GM23248 (cell line): Measurements from ENCODE around the gene GNL3. TPM values are rescaled to one million over a fixed set of nuclear protein-coding genes. Genes with fewer than 3 reads are reported as not detected.

Experiments
- DNase-seq: peaks from one replicate; pipeline ENCODE4 v3.0.0-alpha.2; 2015
- H2AFZ ChIP-seq: fragments of 200-600 bp; sonication (generic); 2 replicates; pipeline ENCODE4 v1.6.1; 2016; ENCODE audit warnings: antibody characterized with exemption
- H3F3A ChIP-seq: fragments of 200-600 bp; sonication (generic); 2 replicates; pipeline ENCODE4 v1.6.1; 2016; ENCODE audit warnings: mild to moderate bottlenecking, antibody characterized with exemption, mixed run types; ENCODE audit not compliant: insufficient read depth
- H3K27ac ChIP-seq: fragments of 200-600 bp; sonication (generic); 2 replicates; pipeline ENCODE4 v1.5.1; 2016; ENCODE audit warnings: mild to moderate bottlenecking
- H3K27me3 ChIP-seq: fragments of 200-600 bp; sonication (generic); replicated peaks from 2 replicates; pipeline ENCODE4 v1.6.1; 2016; ENCODE audit warnings: mild to moderate bottlenecking; ENCODE audit not compliant: insufficient read depth
- H3K36me3 ChIP-seq: fragments of 200-600 bp; sonication (generic); 2 replicates; pipeline ENCODE4 v1.6.1; 2016; ENCODE audit warnings: low read depth, mild to moderate bottlenecking
- H3K4me1 ChIP-seq: fragments of 200-600 bp; sonication (generic); 2 replicates; pipeline ENCODE4 v1.6.1; 2016; ENCODE audit warnings: mild to moderate bottlenecking; ENCODE audit not compliant: insufficient read depth
- H3K4me2 ChIP-seq: fragments of 200-600 bp; sonication (generic); one replicate; pipeline ENCODE4 v1.6.1; 2016; ENCODE audit warnings: mild to moderate bottlenecking; ENCODE audit not compliant: unreplicated experiment
- H3K4me3 ChIP-seq: fragments of 200-600 bp; sonication (generic); 2 replicates; pipeline ENCODE4 v1.5.1; 2016; ENCODE audit warnings: mild to moderate bottlenecking
- H3K79me2 ChIP-seq: fragments of 200-600 bp; sonication (generic); 2 replicates; pipeline ENCODE4 v1.6.1; 2016; ENCODE audit warnings: mild to moderate bottlenecking; ENCODE audit not compliant: insufficient read depth
- H3K9ac ChIP-seq: fragments of 200-600 bp; sonication (generic); 2 replicates; pipeline ENCODE4 v1.6.1; 2016; ENCODE audit warnings: mild to moderate bottlenecking
- H3K9me2 ChIP-seq: fragments of 200-600 bp; sonication (generic); 2 replicates; pipeline ENCODE4 v1.6.1; 2016; ENCODE audit warnings: mixed run types, mild to moderate bottlenecking, moderate library complexity; ENCODE audit not compliant: insufficient read depth
- H3K9me3 ChIP-seq: fragments of 200-600 bp; sonication (generic); one replicate; pipeline ENCODE4 v1.6.1; 2017; ENCODE audit warnings: low read depth
- H4K20me1 ChIP-seq: fragments of 200-600 bp; sonication (generic); 2 replicates; pipeline ENCODE4 v1.6.0; 2016; ENCODE audit not compliant: insufficient read depth
- EZH2 ChIP-seq: fragments of 200-600 bp; sonication (generic); IDR thresholded peaks from 2 replicates; pipeline ENCODE4 v1.6.1; 2018; ENCODE audit warnings: antibody characterized with exemption, mild to moderate bottlenecking; ENCODE audit not compliant: insufficient read depth, poor library complexity, severe bottlenecking
- EZH2phosphoT487 ChIP-seq: fragments of 200-600 bp; sonication (generic); IDR thresholded peaks from 2 replicates; pipeline ENCODE4 v1.6.1; 2018; ENCODE audit warnings: antibody characterized with exemption, moderate library complexity, mild to moderate bottlenecking, low read depth; ENCODE audit not compliant: insufficient read depth
- WGBS, 2 experiments: methylation state at CpG; one replicate each; pipeline ENCODE4 v1.1.6; 2015 to 2017; ENCODE audit warnings: low lambda C conversion rate in 2 of 2, low coverage in 1 of 2; ENCODE audit errors: missing lambda C conversion rate in 2 of 2; 5-methylcytosine and 5-hydroxymethylcytosine counted together
- in situ Hi-C: fragments of 300-500 bp; cut with MboI; formaldehyde crosslinking; loops from 2 replicates; pipeline ENCODE4 v1.15.0; 2020
- polyA plus RNA-seq: library from polyadenylated mRNA; unstranded; fragments of >200 nt; fragmentation: Nextera tagmentation; extraction: Ambion mirVana; gene quantifications from 2 replicates; pipeline ENCODE4 v1.2.1, GENCODE V29; 2016
- total RNA-seq: library from RNA; depleted of rRNA; stranded (reverse); fragments of >200 nt; shearing (Covaris generic); gene quantifications from 2 replicates; pipeline ENCODE4 v1.2.3, GENCODE V29; 2014

The GNL3 gene
- total and polyA plus RNA-seq, 2 experiments from 2014 or later = 98.8 to 108 TPM

DNA sequence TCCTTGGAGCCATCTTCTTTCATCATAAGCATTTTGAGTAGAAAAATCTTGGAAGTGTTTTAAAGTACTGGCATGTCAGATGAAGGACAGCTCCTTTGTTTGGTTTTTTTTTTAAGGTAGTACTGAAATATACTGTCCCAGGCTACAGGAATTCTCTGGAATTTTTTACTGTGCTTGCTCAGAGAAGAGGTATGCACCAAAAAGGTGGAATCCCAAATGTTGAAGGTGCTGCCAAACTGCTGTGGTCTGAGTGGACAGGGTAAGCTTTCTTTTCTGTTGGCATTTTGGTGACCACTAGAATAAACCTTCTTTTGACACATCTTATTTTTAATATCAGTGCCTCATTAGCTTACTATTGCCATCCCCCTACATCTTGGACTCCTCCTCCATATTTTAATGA lies 7.2 kb downstream of the GNL3 start:
- Histone ChIP-seq H3K27ac (peak overlapping the region; percentile 29; the same call in 1 of the 2 replicates), H3K79me2 (peaks cover 78% of the 10 kb centered on the region), H3K4me1 (peaks cover 22% of the 10 kb centered on the region), H4K20me1 (no peaks in the 10 kb centered on the region), H3F3A (peaks cover 96% of the 10 kb centered on the region), H3K9ac (no peak overlapping the region), H3K27me3 (no peaks in the 10 kb centered on the region), H3K4me2 (no peak overlapping the region), H3K9me2 (no peaks in the 10 kb centered on the region), H3K36me3 (peaks cover 96% of the 10 kb centered on the region), H3K4me3 (no peak overlapping the region), H2AFZ (no peak overlapping the region), H3K9me3 (no peaks in the 10 kb centered on the region)
- no peak for DNase-seq
- no peak for TF ChIP-seq EZH2phosphoT487
- TF ChIP-seq EZH2 = no peak
- in situ Hi-C loops = no loop called here

DNA sequence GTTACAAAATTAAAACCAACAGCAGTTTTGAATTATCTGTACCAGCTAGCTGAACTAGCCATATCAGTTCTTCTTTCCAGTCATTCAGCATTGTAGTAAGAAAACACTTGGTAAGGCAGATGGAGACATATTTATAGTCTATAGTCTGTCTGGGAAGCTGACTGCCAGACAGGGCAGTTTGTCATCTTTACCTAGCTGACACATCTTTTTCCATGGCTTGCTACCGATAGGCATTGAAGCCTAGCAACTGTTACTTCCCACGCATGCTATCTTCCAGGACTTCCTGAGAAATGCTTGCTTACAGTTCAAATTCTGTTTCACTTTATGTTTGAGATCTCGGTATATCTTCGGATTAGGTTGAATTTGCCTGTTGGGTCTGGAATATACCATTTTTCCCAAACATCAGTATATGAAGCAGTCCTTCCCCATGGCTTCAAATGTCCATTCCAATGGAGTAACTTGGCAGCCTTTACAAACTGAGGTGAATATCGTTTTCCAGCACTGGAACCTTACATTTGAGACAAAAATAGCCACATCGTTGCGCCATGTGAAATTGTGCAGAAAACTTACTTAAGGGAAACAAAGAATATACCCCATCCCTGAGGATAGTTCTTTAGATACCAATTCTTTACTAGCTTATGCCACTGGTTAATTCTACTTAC lies 8.8 kb downstream of the GNL3 start:
- in situ Hi-C loops = no loop called here
- Histone ChIP-seq H3K9ac (no peak overlapping the region), H3K4me1 (peaks cover 19% of the 10 kb centered on the region), H4K20me1 (no peaks in the 10 kb centered on the region), H3K4me3 (no peak overlapping the region), H3K79me2 (peaks cover 78% of the 10 kb centered on the region), H3K27me3 (no peaks in the 10 kb centered on the region), H3K4me2 (no peak overlapping the region), H3K9me3 (no peaks in the 10 kb centered on the region), H3F3A (peaks cover 95% of the 10 kb centered on the region), H3K36me3 (peaks cover 91% of the 10 kb centered on the region), H3K27ac (peak overlapping the region; percentile 24), H2AFZ (no peak overlapping the region), H3K9me2 (no peaks in the 10 kb centered on the region)
- 67 to 71% methylated on average over 7 of the region's 7 CpGs for WGBS, 2 experiments
- DNase-seq = no peak
- TF ChIP-seq EZH2 (no peak), EZH2phosphoT487 (no peak)

DNA sequence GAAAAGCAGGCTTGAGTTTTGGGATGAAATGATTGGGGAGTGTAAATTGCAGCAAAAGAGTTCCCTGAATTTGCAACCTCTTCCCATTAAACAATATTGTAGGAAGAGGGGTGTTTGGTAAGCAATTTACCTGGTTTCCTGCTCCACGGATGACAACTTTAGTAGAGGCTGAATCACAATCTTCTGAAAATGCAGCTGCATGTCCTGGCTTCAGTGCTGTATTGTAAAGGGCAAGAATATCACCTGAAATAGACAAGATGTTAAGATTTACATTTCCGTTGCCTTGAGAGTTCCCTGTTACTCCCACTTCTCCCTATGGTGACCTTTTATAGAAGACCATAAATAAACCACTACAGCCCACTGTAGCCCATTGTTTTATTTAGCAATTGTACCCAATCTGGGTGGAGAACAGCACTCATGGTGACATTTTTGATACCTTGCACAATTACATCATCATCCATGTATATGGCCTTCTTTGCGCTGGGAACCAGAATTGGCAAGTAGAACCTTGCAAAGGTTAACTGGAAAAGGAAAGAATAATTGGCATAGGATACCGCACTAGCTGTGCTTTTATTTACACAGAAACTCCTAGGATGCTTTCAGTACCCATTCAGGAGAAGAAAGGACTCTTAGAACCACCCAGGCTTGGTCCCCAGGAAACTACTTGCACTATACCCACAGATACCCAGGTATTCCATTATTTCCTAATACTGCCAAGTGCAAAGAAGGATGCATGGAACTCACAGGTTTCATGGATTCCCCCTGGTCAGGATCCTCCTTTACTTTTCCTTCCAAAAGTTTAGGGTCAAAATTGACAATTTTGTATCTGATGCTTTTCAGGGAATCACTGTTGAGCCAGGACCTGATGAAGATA lies 10.2 kb downstream of the GNL3 start:
- H3K36me3 ChIP-seq = peaks cover 81% of the 10 kb centered on the region
- no peaks in the 10 kb centered on the region for H3K27me3 ChIP-seq
- in situ Hi-C loops = no loop called here
- peaks cover 78% of the 10 kb centered on the region for H3K79me2 ChIP-seq
- no peak for DNase-seq
- H4K20me1 ChIP-seq = no peaks in the 10 kb centered on the region
- no peak overlapping the region for H3K4me3 ChIP-seq
- 78 to 80% methylated on average over 4 of the region's 4 CpGs for WGBS, 2 experiments
- no peak for TF ChIP-seq EZH2
- TF ChIP-seq EZH2phosphoT487 = no peak
- no peak overlapping the region for H2AFZ ChIP-seq
- peaks cover 88% of the 10 kb centered on the region for H3F3A ChIP-seq
- peaks cover 19% of the 10 kb centered on the region for H3K4me1 ChIP-seq
- H3K9me3 ChIP-seq = no peaks in the 10 kb centered on the region
- H3K9me2 ChIP-seq = no peaks in the 10 kb centered on the region
- H3K27ac ChIP-seq = peak overlapping the region; percentile 41
- no peak overlapping the region for H3K9ac ChIP-seq
- no peak overlapping the region for H3K4me2 ChIP-seq

DNA sequence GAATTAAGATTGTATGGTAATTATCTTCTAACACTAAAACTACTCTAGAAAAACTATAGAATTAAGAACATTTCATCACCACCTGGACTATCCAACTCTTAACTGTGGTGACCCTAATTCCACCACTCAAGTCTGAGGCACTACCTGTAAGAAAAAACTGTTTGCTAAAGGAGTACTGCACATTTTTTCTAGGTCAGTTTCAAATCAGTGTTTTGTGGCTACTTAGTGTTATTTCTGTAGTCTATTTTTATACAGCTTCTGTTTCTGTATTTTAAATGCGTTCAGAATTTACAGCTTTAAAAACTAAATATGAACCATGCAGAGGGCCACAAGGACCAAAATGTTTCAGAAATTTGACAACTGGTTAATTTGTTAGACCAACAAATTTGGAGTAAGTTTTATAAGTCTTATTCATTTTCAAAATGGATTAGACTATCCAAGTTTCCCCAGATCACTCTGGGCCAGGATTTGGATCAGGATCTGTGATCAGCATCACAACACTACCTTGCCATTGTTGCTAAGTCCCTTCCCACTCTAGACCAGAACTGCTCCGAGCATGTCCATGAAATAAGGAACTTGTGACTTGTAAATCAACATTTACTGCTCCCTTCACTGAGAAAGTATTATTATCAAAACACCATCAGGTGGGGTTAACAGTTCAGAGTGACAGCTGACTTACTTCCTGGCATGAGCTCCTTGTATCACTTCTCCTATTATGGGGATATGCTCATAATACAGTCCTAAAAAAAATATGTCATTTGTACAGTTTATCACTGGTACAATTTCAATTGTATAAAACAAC lies 11.2 kb downstream of the GNL3 start:
- H3K27ac ChIP-seq = peak overlapping the region; percentile 41
- H3K36me3 ChIP-seq = peaks cover 71% of the 10 kb centered on the region
- H4K20me1 ChIP-seq = no peaks in the 10 kb centered on the region

More for the DNA sequence above, 11.2 kb downstream of the GNL3 start:
- 55 to 56% methylated on average over 2 of the region's 2 CpGs for WGBS, 2 experiments
- peaks cover 79% of the 10 kb centered on the region for H3K79me2 ChIP-seq
- H3K9ac ChIP-seq = no peak overlapping the region
- DNase-seq = no peak
- H3K9me3 ChIP-seq = no peaks in the 10 kb centered on the region
- no peak overlapping the region for H2AFZ ChIP-seq
- no peaks in the 10 kb centered on the region for H3K9me2 ChIP-seq
- H3K4me3 ChIP-seq = no peak overlapping the region
- in situ Hi-C loops = no loop called here
- no peaks in the 10 kb centered on the region for H3K27me3 ChIP-seq
- H3K4me1 ChIP-seq = peaks cover 19% of the 10 kb centered on the region
- TF ChIP-seq EZH2phosphoT487 = no peak
- no peak for TF ChIP-seq EZH2
- H3F3A ChIP-seq = peaks cover 80% of the 10 kb centered on the region
- no peak overlapping the region for H3K4me2 ChIP-seq
